Natural killer cell (primary cell): Measurements from ENCODE around the gene POLA1. TPM values are rescaled to one million over a fixed set of nuclear protein-coding genes. Genes with fewer than 3 reads are reported as not detected.

Experiments
- ATAC-seq, 3 donors: fragments of 150-1000 bp in 2 of 3; fragments of 200-7000 bp in 1 of 3; cut with Tn5 transposase; 1 replicate in 1 of 3; 2 replicates in 2 of 3; pipeline ENCODE4 v1.10.0; 2021; ENCODE audit warnings: mild to moderate bottlenecking in 2 of 3, moderate library complexity in 2 of 3
- DNase-seq, 2 donors: peaks; one replicate each; pipeline versions ENCODE4 v3.0.0 to v3.0.0-alpha.2; 2013 to 2021; ENCODE audit warnings: mixed read lengths in 1 of 2
- H3K27ac ChIP-seq: one replicate; pipeline ENCODE4 v1.5.1; 2013; ENCODE audit warnings: mild to moderate bottlenecking, low read length
- H3K27me3 ChIP-seq: one replicate; pipeline ENCODE4 v1.6.1; 2013; ENCODE audit warnings: low read length; ENCODE audit not compliant: control insufficient read depth, insufficient read depth
- H3K36me3 ChIP-seq: one replicate; pipeline ENCODE4 v1.6.1; 2013; ENCODE audit warnings: low read length; ENCODE audit not compliant: control insufficient read depth, insufficient read depth
- H3K4me1 ChIP-seq: one replicate; pipeline ENCODE4 v1.6.1; 2013; ENCODE audit warnings: low read length; ENCODE audit not compliant: control insufficient read depth, insufficient read depth
- H3K4me3 ChIP-seq: one replicate; pipeline ENCODE4 v1.5.1; 2013; ENCODE audit warnings: low read length
- H3K9me3 ChIP-seq: one replicate; pipeline ENCODE4 v1.6.1; 2013; ENCODE audit warnings: low read length; ENCODE audit not compliant: control insufficient read depth, insufficient read depth
- H3K27ac Mint-ChIP-seq, 2 donors: one replicate each; pipeline ENCODE4 v1.8.0; 2022; ENCODE audit warnings: mild to moderate bottlenecking in 2 of 2, mixed read lengths in 2 of 2, moderate library complexity in 1 of 2
- H3K27me3 Mint-ChIP-seq, 2 donors: one replicate each; pipeline ENCODE4 v1.8.0; 2022; ENCODE audit warnings: low read depth in 2 of 2, mixed read lengths in 2 of 2
- H3K36me3 Mint-ChIP-seq: one replicate; pipeline ENCODE4 v1.8.0; 2022; ENCODE audit warnings: mixed read lengths
- H3K4me1 Mint-ChIP-seq, 2 donors: one replicate each; pipeline ENCODE4 v1.8.0; 2022; ENCODE audit warnings: mixed read lengths in 2 of 2
- H3K4me3 Mint-ChIP-seq: one replicate; pipeline ENCODE4 v1.8.0; 2022; ENCODE audit warnings: mild to moderate bottlenecking, moderate library complexity, mixed read lengths
- H3K9me3 Mint-ChIP-seq, 2 donors: one replicate each; pipeline ENCODE4 v1.8.0; 2022; ENCODE audit warnings: mixed read lengths in 2 of 2
- CTCF ChIP-seq: fragments of 200-600 bp; IDR thresholded peaks from one replicate; pipeline ENCODE4 v1.8.0; 2022; ENCODE audit warnings: antibody characterized with exemption
- WGBS: methylation state at CpG from one replicate; pipeline ENCODE4 v1.1.7; 2013; ENCODE audit warnings: missing lambda C conversion rate; ENCODE audit not compliant: insufficient coverage; 5-methylcytosine and 5-hydroxymethylcytosine counted together
- intact Hi-C: fragments of 100-400 bp; cut with micrococcal nuclease; formaldehyde crosslinking; loops from one replicate; pipeline ENCODE4 v1.14.2; 2022
- total RNA-seq, 4 donors: library from RNA; stranded (reverse); fragments of 120-200 nt in 1 of 4; gene quantifications; one replicate each; pipeline versions ENCODE4 v1.2.3 to v1.2.4, GENCODE V29; 2013 to 2022

The POLA1 gene
- 10 to 100 TPM; 11.1 to 12.6 (median 11.3) TPM for total RNA-seq
- total RNA-seq (2013): 17.9 TPM

- H3K4me3 ChIP-seq: peak within 1 kb of the TSS; percentile 89
- no peaks in the 10 kb centered on the region for H3K4me1 ChIP-seq
- H3K9me3 ChIP-seq: no peaks in the 10 kb centered on the region
- H3K27me3 ChIP-seq: no peaks in the 10 kb centered on the region
- Mint-ChIP-seq H3K4me3 (peak within 1 kb of the TSS; percentile 95), H3K27ac (peak within 1 kb of the TSS; percentile 83 to 95), H3K36me3 (no peaks in the 10 kb centered on the region), H3K9me3 (no peaks in the 10 kb centered on the region), H3K27me3 (no peaks in the 10 kb centered on the region), H3K4me1 (peaks cover 9 to 11% of the 10 kb centered on the region in 2 donors)
- peak; percentile 55 to 77 for DNase-seq
- intact Hi-C loops: no loop called here
- WGBS: under 1% methylated on average over 62 of the region's 70 CpGs
- peak within 1 kb of the TSS; percentile 66 for H3K27ac ChIP-seq
- H3K36me3 ChIP-seq: no peaks in the 10 kb centered on the region
- TF ChIP-seq CTCF: no peak
- peak; percentile 95 to 97 (median 97) for ATAC-seq
Measured at GRCh38 chrX:24693453-24694202, at the start of gene POLA1. Gene POLA1, plus strand, starts transcription at chrX:24693918. Its CDS starts 44 bp downstream, at chrX:24693962.

GRCh38 chrX:24646006-24646405, 47.7 kb upstream of the POLA1 start:
- H3K9me3 ChIP-seq: no peaks in the 10 kb centered on the region
- no peaks in the 10 kb centered on the region for H3K27me3 ChIP-seq
- ATAC-seq: no peak
- no peak overlapping the region for H3K4me3 ChIP-seq
- Mint-ChIP-seq H3K27ac (no peak overlapping the region), H3K36me3 (no peaks in the 10 kb centered on the region), H3K4me1 (peaks cover 15 to 21% of the 10 kb centered on the region in 2 donors), H3K9me3 (no peaks in the 10 kb centered on the region), H3K4me3 (peak overlapping the region; percentile 22), H3K27me3 (peaks cover 7 to 10% of the 10 kb centered on the region in 2 donors)
- WGBS: 17% methylated on average over 5 of the region's 10 CpGs
- H3K36me3 ChIP-seq: no peaks in the 10 kb centered on the region
- H3K27ac ChIP-seq: no peak overlapping the region
- TF ChIP-seq CTCF: no peak
- H3K4me1 ChIP-seq: peaks cover 15% of the 10 kb centered on the region
- intact Hi-C loops: no loop called here
- no peak for DNase-seq

- Histone ChIP-seq H3K9me3 (no peaks in the 10 kb centered on the region), H3K4me1 (peaks cover 15% of the 10 kb centered on the region), H3K36me3 (no peaks in the 10 kb centered on the region), H3K27ac (no peak overlapping the region), H3K27me3 (no peaks in the 10 kb centered on the region), H3K4me3 (peak overlapping the region; percentile 2)
- peak overlapping the region; percentile 28 to 91 for H3K27ac Mint-ChIP-seq
- peaks cover 15 to 21% of the 10 kb centered on the region in 2 donors for H3K4me1 Mint-ChIP-seq
- no peak for TF ChIP-seq CTCF
- intact Hi-C loops: no loop called here
- peak; percentile 42 to 46 (median 43) for ATAC-seq
- WGBS: 2% methylated on average over 12 of the region's 13 CpGs
- H3K27me3 Mint-ChIP-seq: peaks cover 7% of the 10 kb centered on the region in 2 donors
- peak in 1 of 2 donors; percentile 12 for DNase-seq
- no peaks in the 10 kb centered on the region for H3K9me3 Mint-ChIP-seq
- H3K36me3 Mint-ChIP-seq: no peaks in the 10 kb centered on the region
- H3K4me3 Mint-ChIP-seq: peak overlapping the region; percentile 81
Measured at GRCh38 chrX:24646745-24647182, 47.0 kb upstream of the POLA1 start.
